Measurements from ENCODE around the gene SENP1.

Gene SENP1

GRCh38 chr12:48110691-48111311, 4.9 kb upstream of the SENP1 start:
- DNase-seq, result no peak

GRCh38 chr12:48109424-48109823, 3.5 kb upstream of the SENP1 start:
- no peak for DNase-seq

- DNase-seq, result no peak
Measured at GRCh38 chr12:48106681-48107613, 1.1 kb upstream of the SENP1 start.

GRCh38 chr12:48105321-48105866, 485 bp downstream of the SENP1 start:
- no peak for DNase-seq

- DNase-seq, result no peak
Measured at GRCh38 chr12:48104531-48104930, 1.3 kb downstream of the SENP1 start.

GRCh38 chr12:48092611-48093010, 13.3 kb downstream of the SENP1 start:
- DNase-seq, result no peak

- no peak for DNase-seq
Measured at GRCh38 chr12:48086327-48086726, 19.6 kb downstream of the SENP1 start.

- DNase-seq, result no peak
Measured at GRCh38 chr12:48084841-48085460, 20.9 kb downstream of the SENP1 start.

- no peak for DNase-seq
Measured at GRCh38 chr12:48084066-48084465, 21.8 kb downstream of the SENP1 start.

- DNase-seq, result no peak
Measured at GRCh38 chr12:48080821-48081220, 25.1 kb downstream of the SENP1 start.

GRCh38 chr12:48080285-48080684, 25.6 kb downstream of the SENP1 start:
- no peak for DNase-seq

- no peak for DNase-seq
Measured at GRCh38 chr12:48078901-48079300, 27.0 kb downstream of the SENP1 start.

- no peak for DNase-seq
Measured at GRCh38 chr12:48077111-48077510, 28.8 kb downstream of the SENP1 start.

GRCh38 chr12:48075832-48076231, 30.0 kb downstream of the SENP1 start:
- DNase-seq, result no peak

GRCh38 chr12:48074266-48074665, 31.6 kb downstream of the SENP1 start:
- DNase-seq, result no peak

- DNase-seq, result no peak
Measured at GRCh38 chr12:48072266-48072665, 33.6 kb downstream of the SENP1 start.

- DNase-seq, result no peak
Measured at GRCh38 chr12:48071808-48072207, 34.1 kb downstream of the SENP1 start.

GRCh38 chr12:48070731-48071130, 35.1 kb downstream of the SENP1 start:
- DNase-seq, result no peak

GRCh38 chr12:48070033-48070432, 35.8 kb downstream of the SENP1 start:
- no peak for DNase-seq

- DNase-seq, result no peak
Measured at GRCh38 chr12:48069241-48069640, 36.6 kb downstream of the SENP1 start.

- no peak for DNase-seq
Measured at GRCh38 chr12:48068457-48068856, 37.4 kb downstream of the SENP1 start.

- no peak for DNase-seq
Measured at GRCh38 chr12:48067250-48067938, 38.5 kb downstream of the SENP1 start.

- no peak for DNase-seq
Measured at GRCh38 chr12:48065041-48065440, 40.8 kb downstream of the SENP1 start.
